Duodenal mucosa (tissue), 2 donors: ENCODE measurements around the gene NOL12.
"Not testable (repeated sequence)": the region's sequence is repeated elsewhere in the genome, so short reads cannot be mapped to it uniquely, and the experiment has no call there.

Source experiments
- H3K27ac ChIP-seq: one replicate; pipeline ENCODE4 v1.7.0; 2013; ENCODE audit warnings: low read depth, low read length
- H3K27me3 ChIP-seq, 2 donors: one replicate each; pipeline ENCODE4 v1.7.0; 2013; ENCODE audit warnings: low read length in 2 of 2, control low read depth in 1 of 2; ENCODE audit not compliant: insufficient read depth in 2 of 2, control insufficient read depth in 1 of 2
- H3K36me3 ChIP-seq, 2 donors: one replicate each; pipeline ENCODE4 v1.7.0; 2013; ENCODE audit warnings: low read length in 2 of 2, control low read depth in 1 of 2; ENCODE audit not compliant: insufficient read depth in 2 of 2, control insufficient read depth in 1 of 2
- H3K4me1 ChIP-seq, 2 donors: one replicate each; pipeline ENCODE4 v1.7.0; 2013; ENCODE audit warnings: low read length in 2 of 2, control low read depth in 1 of 2; ENCODE audit not compliant: insufficient read depth in 2 of 2, control insufficient read depth in 1 of 2
- H3K4me3 ChIP-seq, 2 donors: one replicate each; pipeline ENCODE4 v1.7.0; 2013; ENCODE audit warnings: low read length in 2 of 2, low read depth in 1 of 2
- H3K9ac ChIP-seq, 2 donors: one replicate each; pipeline ENCODE4 v1.7.0; 2013; ENCODE audit warnings: low read length in 2 of 2, low read depth in 1 of 2
- H3K9me3 ChIP-seq, 2 donors: one replicate each; pipeline ENCODE4 v1.7.0; 2013; ENCODE audit warnings: low read length in 2 of 2, control low read depth in 1 of 2; ENCODE audit not compliant: control insufficient read depth in 1 of 2

The NOL12 gene

GRCh38 chr22:37647317-37647716, 38.8 kb upstream of the NOL12 start:
- no peaks in the 10 kb centered on the region for H3K27me3 ChIP-seq
- H3K27ac ChIP-seq = peak overlapping the region; percentile 67
- H3K9ac ChIP-seq = peak overlapping the region; percentile 25 to 35
- H3K4me1 ChIP-seq = peaks cover 29 to 32% of the 10 kb centered on the region in 2 donors
- H3K36me3 ChIP-seq = peaks cover 20 to 82% of the 10 kb centered on the region in 2 donors
- no peak overlapping the region for H3K4me3 ChIP-seq
- no peaks in the 10 kb centered on the region for H3K9me3 ChIP-seq

DNA sequence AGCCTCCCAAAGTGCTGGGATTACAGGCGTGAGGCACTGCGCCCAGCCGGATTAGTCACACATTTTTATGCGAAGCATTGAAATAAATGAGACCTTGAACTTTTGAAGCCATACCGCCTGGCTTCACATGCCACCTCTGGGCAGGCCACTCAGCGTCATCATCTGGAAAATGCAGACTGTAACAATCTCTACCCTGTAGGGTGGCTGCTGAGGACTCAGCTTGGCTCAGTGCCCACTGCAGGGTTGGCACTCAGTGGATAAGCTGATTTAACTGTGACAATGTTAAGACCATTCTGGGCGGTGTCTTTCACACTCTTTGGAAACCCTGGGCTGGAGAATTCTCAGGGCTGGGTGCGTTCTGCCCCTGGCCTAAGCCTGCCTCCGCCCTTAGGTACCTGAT, 38.2 kb upstream of the NOL12 start:
- Histone ChIP-seq H3K27ac (peak overlapping the region; percentile 47), H3K36me3 (peaks cover 17 to 80% of the 10 kb centered on the region in 2 donors), H3K4me3 (no peak overlapping the region), H3K4me1 (peaks cover 23 to 26% of the 10 kb centered on the region in 2 donors), H3K9me3 (no peaks in the 10 kb centered on the region), H3K27me3 (no peaks in the 10 kb centered on the region), H3K9ac (peak overlapping the region; percentile 27 to 38)

DNA sequence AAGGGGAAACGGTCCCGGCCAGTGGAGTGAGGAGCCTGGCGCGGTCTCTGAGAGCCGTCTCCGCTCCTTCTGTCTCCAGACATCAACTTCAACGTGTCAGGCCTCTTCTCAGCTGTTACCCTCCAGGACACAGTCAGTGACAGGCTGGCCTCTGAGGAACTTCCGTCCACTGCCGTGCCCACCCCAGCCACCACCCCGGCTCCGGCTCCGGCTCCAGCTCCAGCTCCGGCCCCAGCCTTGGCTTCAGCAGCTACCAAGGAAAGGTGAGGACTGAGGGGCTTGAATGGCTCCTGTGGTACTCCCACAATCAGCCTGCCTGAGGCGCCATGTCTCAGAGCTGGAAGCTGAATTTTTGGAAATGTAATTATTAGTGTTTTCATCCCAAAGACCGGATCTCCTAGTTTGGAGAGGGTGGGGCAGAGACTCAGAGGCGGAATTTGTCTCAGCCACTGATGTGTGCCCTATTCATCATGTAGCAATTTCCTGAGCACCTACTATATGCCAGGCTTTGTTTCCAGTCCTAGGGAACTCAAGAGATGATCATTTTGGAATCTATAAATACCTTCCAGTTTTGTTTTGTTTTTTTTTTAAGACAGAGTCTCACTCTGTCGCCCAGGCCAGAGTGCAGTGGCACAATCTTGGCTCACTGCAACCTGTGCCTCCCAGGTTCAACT, 35.5 kb upstream of the NOL12 start:
- Histone ChIP-seq H3K36me3 (peaks cover 20 to 66% of the 10 kb centered on the region in 2 donors), H3K27ac (no peak overlapping the region), H3K9ac (no peak overlapping the region), H3K4me1 (peaks cover 20 to 27% of the 10 kb centered on the region in 2 donors), H3K27me3 (no peaks in the 10 kb centered on the region), H3K4me3 (no peak overlapping the region), H3K9me3 (no peaks in the 10 kb centered on the region)

GRCh38 chr22:37654563-37655251, 31.4 kb upstream of the NOL12 start:
- Histone ChIP-seq H3K27me3 (no peaks in the 10 kb centered on the region), H3K9ac (peak overlapping the region; percentile 50 to 70), H3K4me3 (no peak overlapping the region), H3K4me1 (peaks cover 19 to 24% of the 10 kb centered on the region in 2 donors), H3K36me3 (peaks cover 17 to 37% of the 10 kb centered on the region in 2 donors), H3K27ac (peak overlapping the region; percentile 79), H3K9me3 (no peaks in the 10 kb centered on the region)

GRCh38 chr22:37655252-37655563, 30.9 kb upstream of the NOL12 start:
- no peaks in the 10 kb centered on the region for H3K9me3 ChIP-seq
- no peaks in the 10 kb centered on the region for H3K27me3 ChIP-seq
- H3K4me3 ChIP-seq = no peak overlapping the region
- H3K9ac ChIP-seq = no peak overlapping the region
- H3K27ac ChIP-seq = peak overlapping the region; percentile 57
- H3K4me1 ChIP-seq = peaks cover 24 to 29% of the 10 kb centered on the region in 2 donors
- H3K36me3 ChIP-seq = peaks cover 12 to 32% of the 10 kb centered on the region in 2 donors

- H3K27me3 ChIP-seq, H3K4me3 ChIP-seq, H3K9me3 ChIP-seq, H3K9ac ChIP-seq, H3K27ac ChIP-seq: not testable (repeated sequence)
- H3K36me3 ChIP-seq = peaks cover 6 to 19% of the 10 kb centered on the region in 2 donors
- H3K4me1 ChIP-seq = peaks cover 37 to 43% of the 10 kb centered on the region in 2 donors
These were observed 29.6 kb upstream of the NOL12 start for GRCh38 chr22:37656583-37656982.

DNA sequence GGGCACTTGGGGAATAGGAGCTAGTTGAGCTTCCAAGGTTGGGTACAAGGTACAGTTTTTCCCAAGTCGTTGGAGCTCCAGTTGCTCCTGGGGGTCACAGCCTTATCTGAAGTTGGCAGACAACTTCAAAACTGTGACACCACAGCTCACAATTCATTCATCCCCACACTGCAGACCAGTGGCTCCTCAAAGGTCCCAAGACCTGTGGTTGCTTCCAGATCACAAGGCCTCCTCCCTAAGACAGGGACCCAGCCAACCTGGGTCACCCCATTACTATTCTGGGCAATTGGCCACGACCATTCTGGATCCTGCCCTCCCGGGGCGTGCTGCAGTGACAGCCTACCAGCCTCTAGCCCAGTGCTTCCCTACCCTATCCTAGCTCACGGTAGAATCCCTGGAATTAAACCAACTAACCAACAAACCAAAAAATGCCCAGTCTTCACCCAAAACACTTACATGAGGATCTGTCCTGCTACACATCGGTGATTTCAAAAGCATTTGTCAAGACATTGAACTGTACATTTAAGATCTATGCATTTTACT, 28.5 kb upstream of the NOL12 start:
- Histone ChIP-seq H3K4me1 (peaks cover 43 to 48% of the 10 kb centered on the region in 2 donors), H3K9ac (peak overlapping the region; percentile 38 to 51), H3K4me3 (peak overlapping the region; percentile 52 to 63), H3K27me3 (no peaks in the 10 kb centered on the region), H3K27ac (peak overlapping the region; percentile 35), H3K9me3 (no peaks in the 10 kb centered on the region), H3K36me3 (peaks cover 6 to 11% of the 10 kb centered on the region in 2 donors)

DNA sequence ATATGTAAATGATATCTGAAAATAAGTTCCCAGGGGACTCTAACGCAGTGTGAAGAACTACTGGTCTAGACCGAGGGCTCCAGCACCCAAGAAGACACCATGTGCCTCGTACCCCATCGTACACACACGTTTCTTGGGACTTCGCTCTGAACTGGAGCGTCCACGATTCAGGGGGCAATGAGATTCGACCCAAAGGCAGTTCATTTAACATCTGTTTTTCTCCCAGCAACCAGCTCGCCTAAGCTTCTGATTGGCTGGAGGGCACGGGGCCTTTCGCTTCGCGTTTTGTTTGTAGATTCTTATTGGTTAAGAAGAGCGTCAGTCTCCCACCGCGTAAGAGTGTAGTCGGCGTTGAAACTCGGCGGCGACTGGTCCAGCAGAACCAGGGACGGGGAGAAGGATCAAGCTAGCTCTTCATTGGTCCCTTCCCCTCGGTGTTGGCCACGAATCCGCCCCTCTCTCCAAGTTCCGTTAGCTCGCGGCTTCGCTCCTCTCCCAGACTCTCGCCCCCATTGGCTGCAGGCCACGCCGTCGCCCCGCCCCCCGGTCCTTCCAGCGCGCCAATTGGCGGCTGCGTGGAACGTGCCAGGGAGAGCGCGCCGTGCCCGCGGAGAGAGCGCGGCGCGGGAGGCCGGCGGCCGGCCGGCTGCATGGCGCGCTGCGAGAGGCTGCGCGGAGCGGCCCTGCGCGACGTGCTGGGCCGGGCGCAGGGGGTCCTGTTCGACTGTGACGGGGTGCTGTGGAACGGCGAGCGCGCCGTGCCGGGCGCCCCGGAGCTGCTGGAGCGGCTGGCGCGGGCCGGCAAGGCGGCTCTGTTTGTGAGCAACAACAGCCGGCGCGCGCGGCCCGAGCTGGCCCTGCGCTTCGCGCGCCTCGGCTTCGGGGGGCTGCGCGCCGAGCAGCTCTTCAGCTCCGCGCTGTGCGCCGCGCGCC, 27.7 kb upstream of the NOL12 start, which contains the start of gene PDXP:
Gene PDXP (plus strand): TSS at position 591 of the 933 bp plus-strand sequence. CDS start 60 bp downstream, at position 651.
- Histone ChIP-seq H3K9me3 (no peaks in the 10 kb centered on the region), H3K36me3 (peaks cover 3 to 4% of the 10 kb centered on the region in 2 donors), H3K27ac (peak within 1 kb of the TSS; percentile 82), H3K9ac (peak within 1 kb of the TSS; percentile 77 to 98), H3K27me3 (no peaks in the 10 kb centered on the region), H3K4me3 (peak within 1 kb of the TSS; percentile 72 to 90), H3K4me1 (peaks cover 43 to 48% of the 10 kb centered on the region in 2 donors)

GRCh38 chr22:37659066-37659896, 26.9 kb upstream of the NOL12 start:
- peak overlapping the region; percentile 72 to 90 for H3K4me3 ChIP-seq
- peak overlapping the region; percentile 82 for H3K27ac ChIP-seq
- H3K27me3 ChIP-seq = no peaks in the 10 kb centered on the region
- H3K36me3 ChIP-seq = no peaks in the 10 kb centered on the region
- H3K9ac ChIP-seq = peak overlapping the region; percentile 77 to 98
- H3K9me3 ChIP-seq = no peaks in the 10 kb centered on the region
- H3K4me1 ChIP-seq = peaks cover 43% of the 10 kb centered on the region in 2 donors
